Peyer's patch (tissue), 4 donors: ENCODE data around the gene C1QTNF7.

Source experiments
- CTCF ChIP-seq, 6 experiments: fragments of 450-650 bp in 4 of 6; fragments of 200-600 bp in 2 of 6; sonication (generic) in 1 of 6; IDR thresholded peaks; one replicate each; pipeline ENCODE4 v1.5.1; 2017 to 2019; ENCODE audit warnings: antibody characterized with exemption in 6 of 6, mild to moderate bottlenecking in 3 of 6, moderate library complexity in 1 of 6
- POLR2A ChIP-seq, 2 donors: fragments of 450-650 bp; IDR thresholded peaks; one replicate each; pipeline ENCODE4 v1.5.1; 2017; ENCODE audit warnings: antibody characterized with exemption in 2 of 2, mild to moderate bottlenecking in 2 of 2, moderate library complexity in 2 of 2

DNA sequence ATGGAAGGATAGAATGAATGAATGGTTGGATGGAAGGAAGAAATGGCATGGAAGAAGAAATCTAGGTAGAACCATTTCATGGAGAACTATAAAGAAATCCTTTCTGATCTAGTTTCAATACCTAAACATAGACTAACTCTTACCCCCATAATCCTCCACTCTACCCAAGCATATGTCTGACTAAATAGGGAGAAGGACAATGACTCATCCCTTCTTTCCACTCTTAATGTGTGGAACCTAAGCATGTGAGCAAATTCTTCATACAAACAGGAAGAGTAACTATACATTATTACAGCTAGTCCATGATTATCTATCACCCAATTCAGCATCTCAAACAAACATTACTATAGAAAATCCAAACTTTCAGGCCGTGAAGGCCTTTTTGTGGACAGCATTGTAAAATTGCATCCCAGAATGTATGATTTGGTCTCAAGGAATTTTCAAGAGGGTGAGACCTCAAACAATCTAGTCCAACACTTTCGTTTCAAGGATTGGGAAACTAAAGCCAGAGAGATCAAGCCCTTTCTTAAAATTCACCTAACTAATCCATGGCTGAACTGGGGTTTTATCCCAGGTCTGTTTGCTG lies 11.2 kb downstream of the C1QTNF7 start:
- TF ChIP-seq CTCF (IDR thresholded peaks at IDR 0.05) (no peak), POLR2A (IDR thresholded peaks at IDR 0.05) (no peak)
